22Rv1 (cell line): ENCODE results near the gene C20orf96.

ENCODE experiments used
- ZFX ChIP-seq: fragments of 450-650 bp; IDR thresholded peaks from 2 replicates; pipeline ENCODE4 v1.6.1; 2017; ENCODE audit warnings: antibody characterized with exemption, borderline replicate concordance
- TF ChIP-seq, protein P1 (sequence below): fragments of 450-650 bp; IDR thresholded peaks from 2 replicates; pipeline ENCODE4 v1.5.1; 2017; ENCODE audit warnings: mild to moderate bottlenecking

DNA sequence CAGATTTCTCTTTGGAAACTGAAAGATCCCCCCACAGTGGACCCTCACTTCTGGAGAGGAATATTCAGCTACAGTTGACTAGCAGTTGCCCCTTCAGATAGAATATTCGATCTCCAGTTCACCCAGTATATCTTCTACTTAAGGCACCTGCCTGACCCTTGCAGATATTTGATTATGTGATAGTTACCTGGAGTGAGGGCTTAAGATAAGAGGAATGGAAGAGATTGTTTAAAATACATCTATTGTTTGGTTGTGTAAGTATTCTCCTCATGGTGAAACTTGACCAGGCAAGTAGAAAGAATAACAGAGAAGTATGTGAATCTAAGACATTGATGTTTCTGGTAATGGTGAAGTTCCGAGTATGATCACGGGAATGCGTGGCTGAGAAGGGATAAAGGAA is 5.3 kb upstream of the C20orf96 start:
- TF ChIP-seq, protein P1, sequence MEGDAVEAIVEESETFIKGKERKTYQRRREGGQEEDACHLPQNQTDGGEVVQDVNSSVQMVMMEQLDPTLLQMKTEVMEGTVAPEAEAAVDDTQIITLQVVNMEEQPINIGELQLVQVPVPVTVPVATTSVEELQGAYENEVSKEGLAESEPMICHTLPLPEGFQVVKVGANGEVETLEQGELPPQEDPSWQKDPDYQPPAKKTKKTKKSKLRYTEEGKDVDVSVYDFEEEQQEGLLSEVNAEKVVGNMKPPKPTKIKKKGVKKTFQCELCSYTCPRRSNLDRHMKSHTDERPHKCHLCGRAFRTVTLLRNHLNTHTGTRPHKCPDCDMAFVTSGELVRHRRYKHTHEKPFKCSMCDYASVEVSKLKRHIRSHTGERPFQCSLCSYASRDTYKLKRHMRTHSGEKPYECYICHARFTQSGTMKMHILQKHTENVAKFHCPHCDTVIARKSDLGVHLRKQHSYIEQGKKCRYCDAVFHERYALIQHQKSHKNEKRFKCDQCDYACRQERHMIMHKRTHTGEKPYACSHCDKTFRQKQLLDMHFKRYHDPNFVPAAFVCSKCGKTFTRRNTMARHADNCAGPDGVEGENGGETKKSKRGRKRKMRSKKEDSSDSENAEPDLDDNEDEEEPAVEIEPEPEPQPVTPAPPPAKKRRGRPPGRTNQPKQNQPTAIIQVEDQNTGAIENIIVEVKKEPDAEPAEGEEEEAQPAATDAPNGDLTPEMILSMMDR, result no peak
- no peak for TF ChIP-seq ZFX
